ENCODE measurements around the gene DNAJB6. TPM values are rescaled to one million over a fixed set of nuclear protein-coding genes. Genes with fewer than 3 reads are reported as not detected.

DNAJB6 gene
- total RNA-seq, 1 donor from 2014 or later, result 172 TPM

DNA sequence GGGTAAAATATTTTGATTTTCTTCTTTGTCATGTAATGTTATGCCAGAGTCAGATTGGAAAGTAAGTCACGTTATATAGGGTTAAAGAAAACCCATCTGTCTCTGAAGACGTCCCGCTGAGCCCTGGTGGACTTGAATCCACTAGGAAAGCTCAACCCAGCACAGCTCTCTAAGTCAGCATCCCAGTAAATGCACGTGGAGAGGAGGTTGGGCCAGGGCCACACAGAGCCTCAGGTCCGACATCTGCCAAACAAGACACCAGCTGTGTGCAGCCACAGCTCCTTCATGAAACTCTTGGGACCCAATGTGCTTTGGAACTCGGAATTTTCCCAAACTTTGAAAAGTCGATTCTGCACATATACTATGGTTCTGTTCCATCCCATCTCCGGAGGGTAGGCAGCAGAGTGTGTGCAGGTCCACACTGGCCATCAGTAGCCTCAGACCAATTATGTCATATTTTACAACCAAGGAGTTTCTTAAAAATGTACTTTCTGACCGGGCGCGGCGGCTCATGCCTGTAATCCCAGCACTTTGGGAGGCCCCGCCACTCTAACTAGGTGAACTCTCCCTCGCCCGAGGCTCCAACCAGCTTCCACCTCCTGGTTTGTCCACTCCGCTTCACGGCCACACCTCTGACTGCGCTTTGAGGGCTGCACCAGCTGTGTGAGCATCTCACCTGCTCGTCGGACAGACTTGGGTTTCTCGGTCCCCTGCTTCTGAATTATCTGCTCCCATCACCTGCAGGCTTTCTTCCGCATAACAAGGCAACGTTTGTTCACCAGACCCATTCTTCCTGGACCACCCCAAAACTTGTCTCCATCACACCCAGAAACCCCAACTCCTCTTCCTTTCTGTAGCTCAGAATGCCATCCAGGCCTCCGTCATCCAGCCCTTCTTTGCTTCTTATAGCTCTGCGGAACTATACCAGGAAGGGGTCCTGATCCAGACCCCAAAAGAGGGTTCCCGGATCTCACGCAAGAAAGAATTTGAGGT is 29.7 kb upstream of the DNAJB6 start:
- TF ChIP-seq EZH2phosphoT487 (IDR thresholded peaks at IDR 0.05), result no peak
- TF ChIP-seq EZH2 (IDR thresholded peaks at IDR 0.05), result no peak
- TF ChIP-seq, protein P1, sequence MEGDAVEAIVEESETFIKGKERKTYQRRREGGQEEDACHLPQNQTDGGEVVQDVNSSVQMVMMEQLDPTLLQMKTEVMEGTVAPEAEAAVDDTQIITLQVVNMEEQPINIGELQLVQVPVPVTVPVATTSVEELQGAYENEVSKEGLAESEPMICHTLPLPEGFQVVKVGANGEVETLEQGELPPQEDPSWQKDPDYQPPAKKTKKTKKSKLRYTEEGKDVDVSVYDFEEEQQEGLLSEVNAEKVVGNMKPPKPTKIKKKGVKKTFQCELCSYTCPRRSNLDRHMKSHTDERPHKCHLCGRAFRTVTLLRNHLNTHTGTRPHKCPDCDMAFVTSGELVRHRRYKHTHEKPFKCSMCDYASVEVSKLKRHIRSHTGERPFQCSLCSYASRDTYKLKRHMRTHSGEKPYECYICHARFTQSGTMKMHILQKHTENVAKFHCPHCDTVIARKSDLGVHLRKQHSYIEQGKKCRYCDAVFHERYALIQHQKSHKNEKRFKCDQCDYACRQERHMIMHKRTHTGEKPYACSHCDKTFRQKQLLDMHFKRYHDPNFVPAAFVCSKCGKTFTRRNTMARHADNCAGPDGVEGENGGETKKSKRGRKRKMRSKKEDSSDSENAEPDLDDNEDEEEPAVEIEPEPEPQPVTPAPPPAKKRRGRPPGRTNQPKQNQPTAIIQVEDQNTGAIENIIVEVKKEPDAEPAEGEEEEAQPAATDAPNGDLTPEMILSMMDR (IDR thresholded peaks at IDR 0.05), result no peak
- Histone ChIP-seq H3K4me1 (no peaks in the 10 kb centered on the region), H3K9ac (no peak overlapping the region), H2AFZ (replicated peaks) (no peak overlapping the region), H3K36me3 (no peaks in the 10 kb centered on the region), H3K79me2 (ENCODE audit: low read depth) (no peaks in the 10 kb centered on the region), H3K27me3 (peaks cover 6% of the 10 kb centered on the region), H3K4me2 (no peak overlapping the region), H3K4me3 (no peak overlapping the region), H4K20me1 (ENCODE audit: low read depth) (no peaks in the 10 kb centered on the region), H3K9me3 (ENCODE audit: low read depth) (no peaks in the 10 kb centered on the region), H3F3A (ENCODE audit: low read depth) (no peaks in the 10 kb centered on the region), H3K27ac (no peak overlapping the region)
- H3K4me1 Mint-ChIP-seq, result peaks cover 14% of the 10 kb centered on the region
- H3K27ac Mint-ChIP-seq, result no peak overlapping the region
- H3K9me3 Mint-ChIP-seq, result no peaks in the 10 kb centered on the region
- peaks cover 2% of the 10 kb centered on the region for H3K27me3 Mint-ChIP-seq (ENCODE audit: insufficient read depth, low read depth)
- H3K36me3 Mint-ChIP-seq, result no peaks in the 10 kb centered on the region
- H3K4me3 Mint-ChIP-seq, result no peak overlapping the region
- no peak for DNase-seq (ENCODE audit: low spot score)

DNA sequence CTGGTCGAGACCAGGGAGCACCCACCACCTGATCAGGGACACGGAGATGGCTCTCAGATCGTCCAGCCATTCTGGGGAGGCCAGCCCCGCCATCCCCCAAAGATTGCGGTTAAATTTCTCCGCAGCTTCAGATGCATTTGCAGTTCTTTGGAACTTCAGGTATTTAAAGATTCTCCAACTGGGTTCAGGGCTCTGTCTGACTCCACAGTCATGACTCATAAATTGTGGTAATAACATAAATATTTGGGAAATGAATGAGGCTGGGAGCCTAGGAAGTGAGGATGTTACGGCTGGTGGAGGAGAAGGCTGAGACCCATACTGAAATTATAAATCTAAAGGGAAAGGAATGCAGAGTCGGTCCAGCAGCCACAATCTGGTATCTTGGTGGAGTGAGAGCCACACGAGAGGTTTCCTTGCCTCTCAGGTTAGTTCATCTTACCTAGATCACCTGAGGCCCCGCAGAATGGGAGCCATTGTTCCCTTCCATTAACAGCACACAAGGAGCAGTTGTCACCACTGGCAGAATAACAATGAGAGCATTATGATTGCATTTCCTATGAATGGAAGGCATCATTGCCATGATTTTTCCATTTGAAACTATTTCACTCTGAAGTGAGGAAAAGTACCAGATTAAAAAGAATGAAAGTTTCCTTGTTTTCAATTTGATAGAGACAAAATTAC is 26.7 kb upstream of the DNAJB6 start:
- Histone ChIP-seq H3K27me3 (peaks cover 6% of the 10 kb centered on the region), H2AFZ (replicated peaks) (no peak overlapping the region), H4K20me1 (ENCODE audit: low read depth) (no peaks in the 10 kb centered on the region), H3K79me2 (ENCODE audit: low read depth) (no peaks in the 10 kb centered on the region), H3K9me3 (ENCODE audit: low read depth) (no peaks in the 10 kb centered on the region), H3K36me3 (no peaks in the 10 kb centered on the region), H3K27ac (no peak overlapping the region), H3F3A (ENCODE audit: low read depth) (no peaks in the 10 kb centered on the region), H3K9ac (no peak overlapping the region), H3K4me3 (no peak overlapping the region), H3K4me2 (no peak overlapping the region), H3K4me1 (no peaks in the 10 kb centered on the region)
- Mint-ChIP-seq H3K9me3 (no peaks in the 10 kb centered on the region), H3K27ac (no peak overlapping the region), H3K4me1 (peaks cover 14% of the 10 kb centered on the region), H3K36me3 (no peaks in the 10 kb centered on the region), H3K4me3 (no peak overlapping the region), H3K27me3 (ENCODE audit: insufficient read depth, low read depth) (peaks cover 2% of the 10 kb centered on the region)
- DNase-seq (ENCODE audit: low spot score), result no peak
- TF ChIP-seq, protein P1 (IDR thresholded peaks at IDR 0.05), result no peak
- TF ChIP-seq EZH2 (IDR thresholded peaks at IDR 0.05) (no peak), EZH2phosphoT487 (IDR thresholded peaks at IDR 0.05) (no peak)

DNA sequence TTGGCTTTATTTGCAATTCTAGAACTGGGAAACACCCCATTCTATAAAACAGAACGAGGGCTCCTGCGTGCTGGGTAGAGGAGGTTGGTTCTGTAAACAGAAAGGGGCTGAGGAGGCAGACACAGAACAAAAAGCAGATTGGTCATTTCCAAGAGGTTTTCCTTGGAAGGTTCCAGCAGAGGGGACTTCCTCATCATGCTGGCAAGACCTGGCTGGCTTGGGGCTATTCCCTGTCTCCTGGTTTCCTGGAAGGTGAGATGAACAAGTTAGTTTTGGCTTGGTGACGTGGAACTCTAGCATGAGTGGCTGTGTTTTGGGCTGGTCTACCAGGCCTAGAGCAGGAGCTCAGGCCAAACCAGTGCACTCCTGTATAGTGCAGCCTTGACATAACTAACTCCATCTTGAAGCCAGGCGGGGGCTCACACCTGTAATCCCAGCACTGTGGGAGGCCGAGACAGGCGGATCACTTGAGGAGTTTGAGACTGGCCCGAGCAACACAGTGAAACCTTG is 26.1 kb upstream of the DNAJB6 start:
- no peak overlapping the region for H2AFZ ChIP-seq (replicated peaks)

More for the DNA sequence above, 26.1 kb upstream of the DNAJB6 start:
- TF ChIP-seq EZH2phosphoT487 (IDR thresholded peaks at IDR 0.05) (no peak), EZH2 (IDR thresholded peaks at IDR 0.05) (no peak)
- TF ChIP-seq, protein P1 (IDR thresholded peaks at IDR 0.05), result no peak
- Histone ChIP-seq H3K9me3 (ENCODE audit: low read depth) (no peaks in the 10 kb centered on the region), H3K36me3 (no peaks in the 10 kb centered on the region), H3F3A (ENCODE audit: low read depth) (no peaks in the 10 kb centered on the region), H3K27ac (no peak overlapping the region), H3K4me3 (no peak overlapping the region), H3K4me1 (no peaks in the 10 kb centered on the region), H3K27me3 (peaks cover 6% of the 10 kb centered on the region), H3K79me2 (ENCODE audit: low read depth) (no peaks in the 10 kb centered on the region), H3K4me2 (no peak overlapping the region), H3K9ac (no peak overlapping the region), H4K20me1 (ENCODE audit: low read depth) (no peaks in the 10 kb centered on the region)
- Mint-ChIP-seq H3K27ac (no peak overlapping the region), H3K36me3 (no peaks in the 10 kb centered on the region), H3K27me3 (ENCODE audit: insufficient read depth, low read depth) (peaks cover 2% of the 10 kb centered on the region), H3K4me1 (peaks cover 14% of the 10 kb centered on the region), H3K9me3 (no peaks in the 10 kb centered on the region), H3K4me3 (no peak overlapping the region)
- no peak for DNase-seq (ENCODE audit: low spot score)

Data from neural progenitor cell (in vitro differentiated cells).